GM12892 (cell line): ENCODE data around the gene NEU1.

Experiments
- POLR2A ChIP-seq: IDR thresholded peaks from 2 replicates; pipeline ENCODE4 v1.6.1; 2011; ENCODE audit warnings: low read depth, low read length, control low read depth
- POLR2AphosphoS5 ChIP-seq: IDR thresholded peaks from 2 replicates; pipeline ENCODE4 v1.6.1; 2011; ENCODE audit warnings: low read depth, low read length, control low read depth
- TAF1 ChIP-seq: IDR thresholded peaks from 2 replicates; pipeline ENCODE4 v1.6.1; 2011; ENCODE audit warnings: low read depth, mild to moderate bottlenecking, control low read depth, low read length, borderline replicate concordance

GRCh38 chr6:31874836-31875572 is 12.4 kb upstream of the NEU1 start:
- TF ChIP-seq POLR2A (no peak), TAF1 (no peak), POLR2AphosphoS5 (no peak)
